Tibial artery (tissue), 4 donors: Measurements from ENCODE around the gene C1RL.
A peak's percentile ranks its signal among the peaks of the same experiment; 100 is the strongest.

Experiments used
- DNase-seq, 2 donors: peaks; one replicate each; pipeline ENCODE4 v3.0.0-alpha.2; 2019
- H3K27ac ChIP-seq, 2 donors: fragments of 200-600 bp; sonication (generic) in 1 of 2; 1 replicate in 1 of 2; 2 replicates in 1 of 2; pipeline ENCODE4 v1.5.1; 2018 to 2019; ENCODE audit warnings: mild to moderate bottlenecking in 1 of 2
- H3K27me3 ChIP-seq, 2 donors: fragments of 200-600 bp; sonication (generic) in 1 of 2; one replicate each; pipeline versions ENCODE4 v1.5.1 to v1.6.0; 2016 to 2019
- H3K36me3 ChIP-seq, 3 donors: fragments of 200-600 bp; sonication (generic) in 2 of 3; one replicate each; pipeline ENCODE4 v1.5.1; 2016 to 2019; ENCODE audit warnings: mild to moderate bottlenecking in 2 of 3
- H3K4me1 ChIP-seq, 4 donors: fragments of 200-600 bp; sonication (generic) in 2 of 4; 1 replicate in 3 of 4; 2 replicates in 1 of 4; pipeline ENCODE4 v1.5.1; 2016 to 2019
- H3K4me3 ChIP-seq, 2 donors: fragments of 200-600 bp; sonication (generic) in 1 of 2; 1 replicate in 1 of 2; 2 replicates in 1 of 2; pipeline ENCODE4 v1.5.1; 2018 to 2019; ENCODE audit warnings: mild to moderate bottlenecking in 2 of 2
- H3K9me3 ChIP-seq, 3 donors: fragments of 200-600 bp; sonication (generic) in 1 of 3; one replicate each; pipeline ENCODE4 v1.5.1; 2016 to 2019
- intact Hi-C: fragments of 100-400 bp; cut with DNase I; formaldehyde crosslinking; loops from one replicate; pipeline ENCODE4 v1.15.0; 2023; ENCODE audit warnings: low total_unique reads
- TF ChIP-seq, protein P1 (sequence below), 2 experiments: fragments of 200-600 bp in 1 of 2; fragments of 450-650 bp in 1 of 2; IDR thresholded peaks; one replicate each; pipeline ENCODE4 v1.5.1; 2017 to 2019; ENCODE audit warnings: antibody characterized with exemption in 2 of 2, mild to moderate bottlenecking in 1 of 2, moderate library complexity in 1 of 2

C1RL gene

DNA sequence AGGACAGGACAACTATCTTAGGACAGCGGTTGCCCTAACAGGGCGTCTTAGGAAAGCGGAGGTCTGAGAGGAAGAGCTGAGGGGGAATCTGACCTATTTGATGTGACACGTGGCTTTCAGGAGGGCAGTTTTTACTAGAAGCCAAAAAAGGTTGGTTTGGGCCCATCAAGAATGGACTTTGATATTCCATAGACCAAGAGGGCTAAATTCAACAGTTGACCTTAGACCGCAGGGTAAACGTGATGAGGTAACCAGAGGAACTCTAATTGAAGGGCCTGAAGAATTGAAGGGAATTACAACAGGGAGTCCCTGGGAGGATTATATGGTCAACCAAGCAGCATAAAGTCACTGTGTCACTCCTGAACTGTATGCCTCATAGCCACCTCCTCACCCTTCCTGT is 37.0 kb downstream of the C1RL start:
- H3K27ac ChIP-seq = no peak overlapping the region
- H3K9me3 ChIP-seq = no peaks in the 10 kb centered on the region
- peaks cover 0 to 27% (median 26%) of the 10 kb centered on the region in 3 donors for H3K36me3 ChIP-seq
- H3K4me3 ChIP-seq = no peak overlapping the region
- TF ChIP-seq, protein P1, sequence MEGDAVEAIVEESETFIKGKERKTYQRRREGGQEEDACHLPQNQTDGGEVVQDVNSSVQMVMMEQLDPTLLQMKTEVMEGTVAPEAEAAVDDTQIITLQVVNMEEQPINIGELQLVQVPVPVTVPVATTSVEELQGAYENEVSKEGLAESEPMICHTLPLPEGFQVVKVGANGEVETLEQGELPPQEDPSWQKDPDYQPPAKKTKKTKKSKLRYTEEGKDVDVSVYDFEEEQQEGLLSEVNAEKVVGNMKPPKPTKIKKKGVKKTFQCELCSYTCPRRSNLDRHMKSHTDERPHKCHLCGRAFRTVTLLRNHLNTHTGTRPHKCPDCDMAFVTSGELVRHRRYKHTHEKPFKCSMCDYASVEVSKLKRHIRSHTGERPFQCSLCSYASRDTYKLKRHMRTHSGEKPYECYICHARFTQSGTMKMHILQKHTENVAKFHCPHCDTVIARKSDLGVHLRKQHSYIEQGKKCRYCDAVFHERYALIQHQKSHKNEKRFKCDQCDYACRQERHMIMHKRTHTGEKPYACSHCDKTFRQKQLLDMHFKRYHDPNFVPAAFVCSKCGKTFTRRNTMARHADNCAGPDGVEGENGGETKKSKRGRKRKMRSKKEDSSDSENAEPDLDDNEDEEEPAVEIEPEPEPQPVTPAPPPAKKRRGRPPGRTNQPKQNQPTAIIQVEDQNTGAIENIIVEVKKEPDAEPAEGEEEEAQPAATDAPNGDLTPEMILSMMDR (IDR thresholded peaks at IDR 0.05) = no peak
- intact Hi-C loops = no loop called here
- no peak for DNase-seq
- no peaks in the 10 kb centered on the region for H3K27me3 ChIP-seq
- H3K4me1 ChIP-seq = peaks cover 0 to 10% (median 0%) of the 10 kb centered on the region in 4 donors

DNA sequence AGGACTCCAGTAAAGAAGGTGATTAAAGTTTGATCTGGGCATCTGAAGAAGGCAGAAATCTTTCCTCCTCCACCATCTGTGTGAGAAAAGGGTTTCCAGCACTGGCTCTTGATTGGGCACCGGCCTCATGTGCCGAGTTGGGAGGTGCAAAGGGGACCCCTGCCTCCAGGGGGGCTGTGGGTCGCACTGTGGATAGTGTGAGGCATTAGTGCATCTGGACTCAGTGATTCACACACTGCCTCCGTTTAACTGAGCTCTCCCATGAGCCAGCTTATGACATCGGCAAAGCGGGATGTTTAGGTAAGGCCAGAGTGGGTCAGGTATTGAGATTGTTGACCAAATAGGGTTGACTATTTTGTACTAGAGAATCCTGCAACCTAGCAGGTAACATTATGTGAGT is 39.6 kb downstream of the C1RL start:
- Histone ChIP-seq H3K4me3 (no peak overlapping the region), H3K27ac (no peak overlapping the region), H3K36me3 (peaks cover 0 to 40% (median 39%) of the 10 kb centered on the region in 3 donors), H3K9me3 (no peaks in the 10 kb centered on the region), H3K4me1 (peaks cover 0 to 10% (median 0%) of the 10 kb centered on the region in 4 donors), H3K27me3 (no peaks in the 10 kb centered on the region)
- TF ChIP-seq, protein P1 (IDR thresholded peaks at IDR 0.05) = no peak
- no peak for DNase-seq
- intact Hi-C loops = no loop called here

- H3K36me3 ChIP-seq = peaks cover 3 to 40% (median 39%) of the 10 kb centered on the region in 3 donors
- no peak overlapping the region for H3K4me3 ChIP-seq
- intact Hi-C loops = no loop called here
- TF ChIP-seq, protein P1 (IDR thresholded peaks at IDR 0.05) = no peak
- H3K9me3 ChIP-seq = no peaks in the 10 kb centered on the region
- peaks cover 0 to 10% (median 0%) of the 10 kb centered on the region in 4 donors for H3K4me1 ChIP-seq
- H3K27ac ChIP-seq = no peak overlapping the region
- no peaks in the 10 kb centered on the region for H3K27me3 ChIP-seq
- no peak for DNase-seq
These were observed 40.0 kb downstream of the C1RL start for GRCh38 chr12:7068994-7069346.

- Histone ChIP-seq H3K4me1 (peaks cover 0 to 10% (median 0%) of the 10 kb centered on the region in 4 donors), H3K9me3 (no peaks in the 10 kb centered on the region), H3K27ac (peak overlapping the region in 1 of 2 donors; percentile 37), H3K27me3 (no peaks in the 10 kb centered on the region), H3K36me3 (peaks cover 9 to 40% (median 39%) of the 10 kb centered on the region in 3 donors), H3K4me3 (no peak overlapping the region)
- intact Hi-C loops = no loop called here
- TF ChIP-seq, protein P1 (IDR thresholded peaks at IDR 0.05) = no peak
- no peak for DNase-seq
These were observed 40.6 kb downstream of the C1RL start for GRCh38 chr12:7068240-7068993.

DNA sequence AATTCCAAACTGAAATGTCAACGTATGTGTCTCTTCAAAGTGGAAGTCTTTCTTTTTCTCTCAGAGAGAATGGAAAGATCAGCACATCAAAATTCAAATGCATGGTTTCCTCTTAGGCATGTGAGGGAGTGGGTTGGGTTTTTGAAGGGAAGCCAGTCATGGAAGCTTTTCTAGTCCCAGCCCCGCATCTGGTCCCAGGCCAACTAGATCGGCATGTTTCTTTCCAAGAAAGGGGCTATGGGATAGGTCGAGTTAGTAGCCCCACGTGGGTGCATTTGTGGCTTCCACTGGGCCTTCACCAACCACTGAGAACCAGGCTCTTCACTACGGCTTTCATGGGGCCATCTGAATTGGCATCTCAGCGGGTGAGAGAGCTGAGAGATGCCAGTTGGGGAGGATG is 41.9 kb downstream of the C1RL start:
- intact Hi-C loops = no loop called here
- Histone ChIP-seq H3K27ac (no peak overlapping the region), H3K4me3 (no peak overlapping the region), H3K36me3 (peaks cover 9 to 40% (median 39%) of the 10 kb centered on the region in 3 donors), H3K27me3 (no peaks in the 10 kb centered on the region), H3K4me1 (peaks cover 0 to 19% (median 0%) of the 10 kb centered on the region in 4 donors), H3K9me3 (no peaks in the 10 kb centered on the region)
- no peak for DNase-seq
- TF ChIP-seq, protein P1 (IDR thresholded peaks at IDR 0.05) = no peak
